Measurements from ENCODE around the gene ASZ1. TPM values are rescaled to one million over a fixed set of nuclear protein-coding genes. Genes with fewer than 3 reads are reported as not detected.

ASZ1 gene
- total RNA-seq, 1 experiment from 2014 or later: not detected

DNA sequence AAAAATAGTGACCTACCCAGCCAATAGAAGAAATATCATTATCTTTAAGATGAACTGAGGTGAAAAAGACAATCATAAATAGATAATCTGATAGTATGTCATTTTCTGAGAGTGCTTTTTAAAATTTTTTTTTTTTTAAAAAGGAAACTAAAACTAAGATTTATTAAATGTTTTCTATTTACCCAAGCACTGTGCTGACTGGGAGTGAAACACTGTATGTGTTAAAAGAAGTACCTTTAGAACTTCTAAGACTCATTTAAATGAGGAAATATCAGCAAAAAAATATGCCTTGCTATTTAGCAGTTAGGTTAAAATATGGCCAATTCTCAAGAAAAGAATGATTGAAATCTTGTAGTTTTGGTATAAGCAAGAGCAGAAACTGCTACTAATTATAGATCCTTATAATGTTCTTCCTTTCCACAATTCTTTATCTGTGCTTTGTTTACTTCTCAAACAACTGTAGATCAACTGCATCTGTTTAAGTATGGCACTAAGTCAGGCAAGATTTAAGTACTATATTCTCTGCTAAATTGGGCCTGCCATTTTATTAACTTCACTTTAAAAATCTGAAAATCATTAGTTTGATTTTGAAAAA lies 64.9 kb downstream of the ASZ1 start:
- intact Hi-C loops (cut with micrococcal nuclease): no loop called here
- Histone ChIP-seq H3K79me2 (ENCODE audit: insufficient read depth, low read length) (no peaks in the 10 kb centered on the region), H3K9ac (ENCODE audit: low read length) (no peak overlapping the region), H2AFZ (ENCODE audit: low read depth, low read length, poor library complexity, severe bottlenecking) (no peak overlapping the region), H4K20me1 (ENCODE audit: insufficient read depth) (no peaks in the 10 kb centered on the region), H3K4me2 (ENCODE audit: low read length) (no peak overlapping the region), H3K4me3 (replicated peaks in 1 of 2; ENCODE audit: low read depth in 1 of 2, low read length in 2 of 2) (no peak overlapping the region), H3K4me1 (ENCODE audit: control insufficient read depth in 1 of 2, insufficient read depth in 2 of 2, low read length in 2 of 2) (no peaks in the 10 kb centered on the region), H3K9me2 (ENCODE audit: insufficient read depth) (no peaks in the 10 kb centered on the region), H3K36me3 (ENCODE audit: control insufficient read depth in 1 of 2, insufficient read depth in 2 of 2, low read length in 2 of 2) (no peaks in the 10 kb centered on the region), H3K27ac (ENCODE audit: low read depth, low read length) (no peak overlapping the region), H3K27me3 (ENCODE audit: insufficient read depth, low read length) (no peaks in the 10 kb centered on the region), H3K9me3 (ENCODE audit: control insufficient read depth in 1 of 2, insufficient read depth in 1 of 2, low read depth in 1 of 2, low read length in 2 of 2) (no peaks in the 10 kb centered on the region)
- no TSS peak for BruUV-seq (replicated peaks)
- ChIA-PET CTCF (no interaction called here), RAD21 (ENCODE audit: low non-redundant PET in 1 of 2, low total read pairs in 2 of 2, uncharacterized antibody in 2 of 2, unreplicated experiment in 2 of 2) (no interaction called here), POLR2A (no interaction called here)
- DNase-seq (ENCODE audit: low read depth, low spot score): no peak
- no peak for ATAC-seq
- TF ChIP-seq, protein P1, sequence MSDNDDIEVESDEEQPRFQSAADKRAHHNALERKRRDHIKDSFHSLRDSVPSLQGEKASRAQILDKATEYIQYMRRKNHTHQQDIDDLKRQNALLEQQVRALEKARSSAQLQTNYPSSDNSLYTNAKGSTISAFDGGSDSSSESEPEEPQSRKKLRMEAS (IDR thresholded peaks at IDR 0.05): no peak
- TF ChIP-seq SRF (IDR thresholded peaks at IDR 0.05; ENCODE audit: low read depth): no peak
- TF ChIP-seq, protein P2, sequence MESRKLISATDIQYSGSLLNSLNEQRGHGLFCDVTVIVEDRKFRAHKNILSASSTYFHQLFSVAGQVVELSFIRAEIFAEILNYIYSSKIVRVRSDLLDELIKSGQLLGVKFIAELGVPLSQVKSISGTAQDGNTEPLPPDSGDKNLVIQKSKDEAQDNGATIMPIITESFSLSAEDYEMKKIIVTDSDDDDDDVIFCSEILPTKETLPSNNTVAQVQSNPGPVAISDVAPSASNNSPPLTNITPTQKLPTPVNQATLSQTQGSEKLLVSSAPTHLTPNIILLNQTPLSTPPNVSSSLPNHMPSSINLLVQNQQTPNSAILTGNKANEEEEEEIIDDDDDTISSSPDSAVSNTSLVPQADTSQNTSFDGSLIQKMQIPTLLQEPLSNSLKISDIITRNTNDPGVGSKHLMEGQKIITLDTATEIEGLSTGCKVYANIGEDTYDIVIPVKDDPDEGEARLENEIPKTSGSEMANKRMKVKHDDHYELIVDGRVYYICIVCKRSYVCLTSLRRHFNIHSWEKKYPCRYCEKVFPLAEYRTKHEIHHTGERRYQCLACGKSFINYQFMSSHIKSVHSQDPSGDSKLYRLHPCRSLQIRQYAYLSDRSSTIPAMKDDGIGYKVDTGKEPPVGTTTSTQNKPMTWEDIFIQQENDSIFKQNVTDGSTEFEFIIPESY (IDR thresholded peaks at IDR 0.05; ENCODE audit: extremely low read depth, insufficient replicate concordance, low read length): no peak
- TF ChIP-seq, protein P3, sequence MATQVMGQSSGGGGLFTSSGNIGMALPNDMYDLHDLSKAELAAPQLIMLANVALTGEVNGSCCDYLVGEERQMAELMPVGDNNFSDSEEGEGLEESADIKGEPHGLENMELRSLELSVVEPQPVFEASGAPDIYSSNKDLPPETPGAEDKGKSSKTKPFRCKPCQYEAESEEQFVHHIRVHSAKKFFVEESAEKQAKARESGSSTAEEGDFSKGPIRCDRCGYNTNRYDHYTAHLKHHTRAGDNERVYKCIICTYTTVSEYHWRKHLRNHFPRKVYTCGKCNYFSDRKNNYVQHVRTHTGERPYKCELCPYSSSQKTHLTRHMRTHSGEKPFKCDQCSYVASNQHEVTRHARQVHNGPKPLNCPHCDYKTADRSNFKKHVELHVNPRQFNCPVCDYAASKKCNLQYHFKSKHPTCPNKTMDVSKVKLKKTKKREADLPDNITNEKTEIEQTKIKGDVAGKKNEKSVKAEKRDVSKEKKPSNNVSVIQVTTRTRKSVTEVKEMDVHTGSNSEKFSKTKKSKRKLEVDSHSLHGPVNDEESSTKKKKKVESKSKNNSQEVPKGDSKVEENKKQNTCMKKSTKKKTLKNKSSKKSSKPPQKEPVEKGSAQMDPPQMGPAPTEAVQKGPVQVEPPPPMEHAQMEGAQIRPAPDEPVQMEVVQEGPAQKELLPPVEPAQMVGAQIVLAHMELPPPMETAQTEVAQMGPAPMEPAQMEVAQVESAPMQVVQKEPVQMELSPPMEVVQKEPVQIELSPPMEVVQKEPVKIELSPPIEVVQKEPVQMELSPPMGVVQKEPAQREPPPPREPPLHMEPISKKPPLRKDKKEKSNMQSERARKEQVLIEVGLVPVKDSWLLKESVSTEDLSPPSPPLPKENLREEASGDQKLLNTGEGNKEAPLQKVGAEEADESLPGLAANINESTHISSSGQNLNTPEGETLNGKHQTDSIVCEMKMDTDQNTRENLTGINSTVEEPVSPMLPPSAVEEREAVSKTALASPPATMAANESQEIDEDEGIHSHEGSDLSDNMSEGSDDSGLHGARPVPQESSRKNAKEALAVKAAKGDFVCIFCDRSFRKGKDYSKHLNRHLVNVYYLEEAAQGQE (IDR thresholded peaks at IDR 0.05; ENCODE audit: low read depth): no peak
- TF ChIP-seq JUND (IDR thresholded peaks at IDR 0.05): no peak
- TF ChIP-seq EZH2phosphoT487 (IDR thresholded peaks at IDR 0.05; ENCODE audit: borderline replicate concordance): no peak
- TF ChIP-seq ZFX (IDR thresholded peaks at IDR 0.05): no peak

All from HCT116 (cell line).